Measurements from ENCODE around the gene DES.

The DES gene

GRCh38 chr2:219388907-219389156 lies 29.3 kb upstream of the DES start:
- TF ChIP-seq GATA2 (IDR thresholded peaks at IDR 0.05; ENCODE audit: low read depth, low read length), result no peak
- TF ChIP-seq GATA3 (IDR thresholded peaks at IDR 0.05; ENCODE audit: low read depth, low read length), result no peak

- TF ChIP-seq GATA3 (IDR thresholded peaks at IDR 0.05; ENCODE audit: low read depth, low read length), result no peak
Measured at GRCh38 chr2:219392754-219393153, 25.4 kb upstream of the DES start.

GRCh38 chr2:219395609-219396008 lies 22.6 kb upstream of the DES start:
- TF ChIP-seq GATA2 (IDR thresholded peaks at IDR 0.05; ENCODE audit: low read depth, low read length) (no peak), GATA3 (IDR thresholded peaks at IDR 0.05; ENCODE audit: low read depth, low read length) (no peak)

DNA sequence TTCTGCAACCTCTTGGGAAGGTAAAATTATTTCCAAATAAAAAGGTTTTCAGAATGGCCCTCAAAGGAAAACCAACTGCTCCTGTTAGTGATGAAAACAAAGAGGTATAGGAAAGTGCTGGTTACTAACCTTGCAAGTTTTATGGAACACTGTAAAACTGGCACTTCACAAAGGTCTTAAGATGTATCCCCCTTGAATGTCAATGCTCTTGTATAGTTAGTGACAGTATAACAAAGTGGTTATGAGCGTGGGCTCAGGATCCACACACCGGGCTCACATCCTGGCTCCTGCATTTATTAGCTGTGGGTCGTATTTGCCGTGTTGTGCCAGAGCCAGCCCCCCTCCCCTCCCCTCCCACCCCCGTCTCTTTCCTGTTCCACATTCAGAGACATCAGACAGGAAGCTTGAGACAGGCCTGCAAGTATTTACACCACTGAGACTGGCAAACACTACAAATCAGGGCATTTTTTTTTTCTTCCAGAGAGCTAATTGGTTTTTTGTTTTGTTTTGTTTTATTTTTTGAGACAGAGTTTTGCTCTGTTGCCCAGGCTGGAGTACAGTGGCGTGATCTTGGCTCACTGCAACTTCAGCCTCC lies 21.2 kb upstream of the DES start:
- TF ChIP-seq GATA3 (IDR thresholded peaks at IDR 0.05; ENCODE audit: low read depth, low read length) (no peak), GATA2 (IDR thresholded peaks at IDR 0.05; ENCODE audit: low read depth, low read length) (no peak)

GRCh38 chr2:219398721-219399363 lies 19.3 kb upstream of the DES start:
- TF ChIP-seq GATA3 (IDR thresholded peaks at IDR 0.05; ENCODE audit: low read depth, low read length) (no peak), GATA2 (IDR thresholded peaks at IDR 0.05; ENCODE audit: low read depth, low read length) (no peak)

- TF ChIP-seq GATA3 (IDR thresholded peaks at IDR 0.05; ENCODE audit: low read depth, low read length) (no peak), GATA2 (IDR thresholded peaks at IDR 0.05; ENCODE audit: low read depth, low read length) (no peak)
Measured at GRCh38 chr2:219399716-219400478, 18.3 kb upstream of the DES start.

DNA sequence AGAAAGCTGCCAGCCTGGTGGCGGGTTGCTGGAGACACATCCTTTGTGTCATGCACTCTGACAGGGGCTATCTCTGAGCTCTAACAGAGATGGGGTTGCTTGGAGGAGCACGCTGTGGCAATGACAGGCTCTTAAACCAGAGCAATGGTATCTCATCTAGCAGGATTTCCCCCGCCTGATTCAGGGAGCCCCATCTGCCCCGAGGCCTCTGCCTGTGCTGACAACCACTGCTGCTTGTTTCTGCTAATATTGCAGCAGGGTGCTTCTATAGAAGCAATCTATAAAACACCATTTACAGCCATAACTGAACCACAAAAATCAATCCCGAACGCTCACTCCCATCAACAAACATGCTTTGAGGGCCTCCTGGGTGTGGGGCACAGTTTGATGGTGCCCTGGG lies 17.6 kb upstream of the DES start:
- no peak for TF ChIP-seq GATA2 (IDR thresholded peaks at IDR 0.05; ENCODE audit: low read depth, low read length)
- no peak for TF ChIP-seq GATA3 (IDR thresholded peaks at IDR 0.05; ENCODE audit: low read depth, low read length)

DNA sequence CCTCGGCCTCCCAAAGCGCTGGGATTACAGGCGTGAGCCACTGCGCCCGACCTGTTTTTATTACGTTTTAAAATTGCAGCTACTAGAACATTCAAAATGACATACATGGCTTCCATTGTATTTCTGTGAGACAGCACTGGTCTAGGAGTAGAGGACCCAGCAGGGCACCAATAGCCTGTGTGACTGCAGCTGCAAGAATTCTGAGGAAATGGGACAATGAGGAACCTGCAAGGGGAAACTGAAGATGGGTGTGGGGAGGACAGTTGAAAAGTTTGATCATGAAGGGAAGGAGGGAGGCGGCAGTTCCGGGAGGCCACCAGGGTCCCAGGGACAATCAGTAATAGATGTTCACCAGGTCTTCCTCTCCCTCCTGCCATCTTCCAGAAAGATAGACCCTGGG lies 16.6 kb upstream of the DES start:
- TF ChIP-seq GATA3 (IDR thresholded peaks at IDR 0.05; ENCODE audit: low read depth, low read length) (no peak), GATA2 (IDR thresholded peaks at IDR 0.05; ENCODE audit: low read depth, low read length) (no peak)

- TF ChIP-seq GATA2 (IDR thresholded peaks at IDR 0.05; ENCODE audit: low read depth, low read length), result no peak
- TF ChIP-seq GATA3 (IDR thresholded peaks at IDR 0.05; ENCODE audit: low read depth, low read length), result no peak
Measured at GRCh38 chr2:219402665-219403515, 15.3 kb upstream of the DES start.

DNA sequence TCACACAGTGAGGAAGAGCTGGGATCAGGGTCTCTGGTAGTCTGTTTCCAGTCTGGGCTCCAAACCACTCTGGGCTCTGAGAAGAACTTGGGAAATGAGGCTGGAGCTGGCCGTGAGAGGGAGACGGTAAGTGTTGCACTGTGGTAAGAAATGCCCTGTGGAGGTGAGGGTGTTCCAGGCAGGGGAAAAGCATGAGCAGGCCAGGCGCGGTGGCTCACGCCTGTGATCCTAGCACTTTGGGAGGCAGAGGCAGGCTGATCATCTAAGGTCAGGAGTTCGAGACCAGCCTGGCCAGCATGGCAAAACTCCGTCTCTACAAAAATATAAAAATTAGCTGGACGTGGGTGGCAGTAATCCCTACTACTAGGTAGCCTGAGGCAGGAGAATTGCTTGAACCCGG lies 14.3 kb upstream of the DES start:
- no peak for TF ChIP-seq GATA2 (IDR thresholded peaks at IDR 0.05; ENCODE audit: low read depth, low read length)
- no peak for TF ChIP-seq GATA3 (IDR thresholded peaks at IDR 0.05; ENCODE audit: low read depth, low read length)

GRCh38 chr2:219404291-219404910 lies 13.8 kb upstream of the DES start:
- TF ChIP-seq GATA2 (IDR thresholded peaks at IDR 0.05; ENCODE audit: low read depth, low read length), result no peak
- no peak for TF ChIP-seq GATA3 (IDR thresholded peaks at IDR 0.05; ENCODE audit: low read depth, low read length)

GRCh38 chr2:219404954-219405353 lies 13.2 kb upstream of the DES start:
- TF ChIP-seq GATA2 (IDR thresholded peaks at IDR 0.05; ENCODE audit: low read depth, low read length) (no peak), GATA3 (IDR thresholded peaks at IDR 0.05; ENCODE audit: low read depth, low read length) (no peak)

DNA sequence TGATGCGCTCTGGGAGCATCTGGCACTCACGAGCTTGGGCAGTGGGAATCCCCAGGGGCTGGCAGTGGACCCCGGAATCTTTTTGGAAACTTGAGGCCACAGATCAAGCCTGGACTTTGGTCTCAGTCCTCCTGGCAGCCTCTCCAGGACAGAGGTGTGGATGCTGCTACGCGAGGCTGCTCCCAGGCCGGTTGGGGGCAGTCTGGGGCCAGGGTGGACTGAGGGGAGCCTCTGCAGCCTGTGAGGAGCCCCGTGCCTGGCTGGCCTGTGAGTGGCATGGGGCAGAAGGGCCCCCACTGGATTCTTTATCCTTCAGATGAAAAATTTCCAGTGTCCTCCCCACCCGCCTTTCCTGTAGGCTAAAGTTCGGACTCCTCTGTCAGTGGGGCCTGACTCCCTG lies 12.7 kb upstream of the DES start:
- TF ChIP-seq GATA3 (IDR thresholded peaks at IDR 0.05; ENCODE audit: low read depth, low read length) (no peak), GATA2 (IDR thresholded peaks at IDR 0.05; ENCODE audit: low read depth, low read length) (no peak)

Measured in SH-SY5Y (cell line).